GM06990 (cell line): ENCODE data around the gene RPL18A.

Experiments
- DNase-seq: peaks from one replicate; pipeline ENCODE4 v3.0.0-alpha.2; 2011; ENCODE audit not compliant: insufficient read length; ENCODE audit errors: extremely low read depth
- H3K27me3 ChIP-seq: replicated peaks from 2 replicates; pipeline ENCODE4 v1.6.0; 2011; ENCODE audit warnings: low read length; ENCODE audit not compliant: control insufficient read depth, insufficient read depth
- H3K36me3 ChIP-seq: 2 replicates; pipeline ENCODE4 v1.5.1; 2011; ENCODE audit warnings: low read length; ENCODE audit not compliant: control insufficient read depth, insufficient read depth
- H3K4me3 ChIP-seq: replicated peaks from 2 replicates; pipeline ENCODE4 v1.5.1; 2011; ENCODE audit warnings: low read depth, mild to moderate bottlenecking, control low read depth, low read length
- TF ChIP-seq, protein P1 (sequence below): IDR thresholded peaks from 2 replicates; pipeline ENCODE4 v1.5.1; 2011; ENCODE audit warnings: low read length, control low read depth, mild to moderate bottlenecking, inconsistent platforms; ENCODE audit not compliant: insufficient read depth, poor library complexity, severe bottlenecking

RPL18A gene

DNA sequence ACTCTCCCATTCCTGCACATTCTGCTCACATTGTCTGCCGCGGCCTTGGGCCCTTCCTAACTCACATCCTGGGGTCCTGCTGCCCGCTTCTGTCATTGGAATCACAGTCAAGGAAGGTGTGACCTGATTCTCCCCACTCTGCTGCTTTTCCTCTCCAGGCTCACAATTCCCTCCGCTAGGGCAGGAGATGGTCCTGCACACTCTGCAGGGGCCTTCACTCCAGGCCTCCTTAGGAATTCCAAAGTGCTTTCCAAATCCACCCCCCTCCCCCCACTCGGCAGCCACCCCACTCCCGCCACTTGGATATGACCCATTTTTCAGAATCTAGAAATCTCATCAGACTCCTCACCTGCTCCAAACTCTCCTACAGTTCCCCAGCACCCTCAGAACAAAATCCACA is 9.0 kb downstream of the RPL18A start:
- no peak for DNase-seq
- TF ChIP-seq, protein P1, sequence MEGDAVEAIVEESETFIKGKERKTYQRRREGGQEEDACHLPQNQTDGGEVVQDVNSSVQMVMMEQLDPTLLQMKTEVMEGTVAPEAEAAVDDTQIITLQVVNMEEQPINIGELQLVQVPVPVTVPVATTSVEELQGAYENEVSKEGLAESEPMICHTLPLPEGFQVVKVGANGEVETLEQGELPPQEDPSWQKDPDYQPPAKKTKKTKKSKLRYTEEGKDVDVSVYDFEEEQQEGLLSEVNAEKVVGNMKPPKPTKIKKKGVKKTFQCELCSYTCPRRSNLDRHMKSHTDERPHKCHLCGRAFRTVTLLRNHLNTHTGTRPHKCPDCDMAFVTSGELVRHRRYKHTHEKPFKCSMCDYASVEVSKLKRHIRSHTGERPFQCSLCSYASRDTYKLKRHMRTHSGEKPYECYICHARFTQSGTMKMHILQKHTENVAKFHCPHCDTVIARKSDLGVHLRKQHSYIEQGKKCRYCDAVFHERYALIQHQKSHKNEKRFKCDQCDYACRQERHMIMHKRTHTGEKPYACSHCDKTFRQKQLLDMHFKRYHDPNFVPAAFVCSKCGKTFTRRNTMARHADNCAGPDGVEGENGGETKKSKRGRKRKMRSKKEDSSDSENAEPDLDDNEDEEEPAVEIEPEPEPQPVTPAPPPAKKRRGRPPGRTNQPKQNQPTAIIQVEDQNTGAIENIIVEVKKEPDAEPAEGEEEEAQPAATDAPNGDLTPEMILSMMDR: no peak
- Histone ChIP-seq H3K36me3 (peaks cover 8% of the 10 kb centered on the region), H3K4me3 (no peak overlapping the region), H3K27me3 (no peaks in the 10 kb centered on the region; the same call in 1 of the 2 replicates)

DNA sequence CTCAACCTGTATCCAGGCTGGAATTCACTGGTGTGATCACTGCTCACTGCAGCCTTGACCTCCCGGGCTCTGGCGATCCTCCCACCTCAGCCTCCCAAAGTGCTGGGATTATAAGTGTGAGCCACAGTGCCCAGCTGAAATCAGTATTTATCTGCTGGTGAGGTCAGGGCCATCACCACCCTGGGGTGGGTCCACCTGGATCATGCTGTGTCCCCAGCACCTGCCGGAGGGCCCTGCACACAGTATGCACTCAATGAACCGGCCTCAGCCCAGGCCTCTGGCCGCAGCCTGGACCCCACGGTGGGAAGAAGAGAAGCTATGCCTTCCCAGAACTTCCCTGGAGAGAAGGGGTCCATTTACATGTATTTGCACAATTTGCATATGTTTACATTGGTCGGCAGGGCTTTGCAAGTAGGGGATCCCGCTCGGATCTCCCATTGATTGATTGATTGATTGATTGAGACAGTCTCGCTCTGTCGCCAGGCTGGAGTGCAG is 9.5 kb downstream of the RPL18A start:
- H3K27me3 ChIP-seq: no peaks in the 10 kb centered on the region; the same call in 1 of the 2 replicates
- no peak for DNase-seq
- TF ChIP-seq, protein P1: no peak
- H3K36me3 ChIP-seq: peaks cover 3% of the 10 kb centered on the region
- no peak overlapping the region for H3K4me3 ChIP-seq

DNA sequence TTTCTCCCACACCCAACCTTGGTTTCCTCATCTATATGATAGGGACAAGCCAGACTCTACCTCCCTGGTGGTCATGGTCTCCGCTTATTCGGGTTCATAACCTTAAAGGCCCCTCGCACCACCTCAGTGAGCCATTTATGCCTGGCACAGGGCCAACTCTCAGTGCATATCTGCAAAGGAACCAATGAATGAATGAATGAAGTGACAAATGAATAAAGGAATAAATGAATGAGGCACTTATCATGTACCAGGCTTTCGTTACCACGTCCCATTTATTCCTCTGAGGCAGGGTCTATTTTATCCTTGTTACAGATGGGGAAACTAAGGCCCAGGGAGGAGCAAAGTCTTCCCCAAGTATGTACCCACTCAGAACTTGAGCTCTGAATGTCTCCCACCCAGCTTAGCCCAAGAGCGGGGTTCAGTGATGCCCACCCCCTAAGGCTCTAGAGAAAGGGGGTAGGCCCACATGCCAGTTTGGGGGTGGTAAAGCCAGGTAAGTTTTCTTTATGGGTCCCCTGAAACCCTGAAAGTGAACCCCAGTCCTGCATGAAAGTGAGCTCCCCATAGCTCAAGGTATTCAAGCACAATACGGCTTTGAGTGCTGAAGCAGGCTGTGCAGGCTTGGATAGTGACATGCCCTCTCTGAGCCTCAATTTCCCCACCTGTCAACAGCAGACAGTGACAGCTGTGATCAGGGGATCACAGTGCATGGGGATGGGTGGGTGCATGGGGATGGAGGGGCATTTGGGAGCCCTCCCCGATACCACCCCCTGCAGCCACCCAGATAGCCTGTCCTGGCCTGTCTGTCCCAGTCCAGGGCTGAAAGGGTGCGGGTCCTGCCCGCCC is 11.5 kb downstream of the RPL18A start:
- no peak for DNase-seq
- Histone ChIP-seq H3K27me3 (no peaks in the 10 kb centered on the region; the same call in 1 of the 2 replicates), H3K4me3 (no peak overlapping the region), H3K36me3 (no peaks in the 10 kb centered on the region)
- TF ChIP-seq, protein P1: no peak

DNA sequence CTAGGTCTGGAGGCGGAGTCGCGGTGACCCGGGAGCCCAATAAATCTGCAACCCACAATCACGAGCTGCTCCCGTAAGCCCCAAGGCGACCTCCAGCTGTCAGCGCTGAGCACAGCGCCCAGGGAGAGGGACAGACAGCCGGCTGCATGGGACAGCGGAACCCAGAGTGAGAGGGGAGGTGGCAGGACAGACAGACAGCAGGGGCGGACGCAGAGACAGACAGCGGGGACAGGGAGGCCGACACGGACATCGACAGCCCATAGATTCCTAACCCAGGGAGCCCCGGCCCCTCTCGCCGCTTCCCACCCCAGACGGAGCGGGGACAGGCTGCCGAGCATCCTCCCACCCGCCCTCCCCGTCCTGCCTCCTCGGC is 12.2 kb downstream of the RPL18A start, which contains the start of gene SLC5A5:
SLC5A5 (plus strand) TSS at position 68 of the 373 bp plus-strand sequence. CDS start 375 bp downstream, outside the sequence.
- no peaks in the 10 kb centered on the region; the same call in 1 of the 2 replicates for H3K27me3 ChIP-seq
- DNase-seq: no peak
- TF ChIP-seq, protein P1: no peak
- no peak within 1 kb of the TSS for H3K4me3 ChIP-seq
- H3K36me3 ChIP-seq: no peaks in the 10 kb centered on the region

DNA sequence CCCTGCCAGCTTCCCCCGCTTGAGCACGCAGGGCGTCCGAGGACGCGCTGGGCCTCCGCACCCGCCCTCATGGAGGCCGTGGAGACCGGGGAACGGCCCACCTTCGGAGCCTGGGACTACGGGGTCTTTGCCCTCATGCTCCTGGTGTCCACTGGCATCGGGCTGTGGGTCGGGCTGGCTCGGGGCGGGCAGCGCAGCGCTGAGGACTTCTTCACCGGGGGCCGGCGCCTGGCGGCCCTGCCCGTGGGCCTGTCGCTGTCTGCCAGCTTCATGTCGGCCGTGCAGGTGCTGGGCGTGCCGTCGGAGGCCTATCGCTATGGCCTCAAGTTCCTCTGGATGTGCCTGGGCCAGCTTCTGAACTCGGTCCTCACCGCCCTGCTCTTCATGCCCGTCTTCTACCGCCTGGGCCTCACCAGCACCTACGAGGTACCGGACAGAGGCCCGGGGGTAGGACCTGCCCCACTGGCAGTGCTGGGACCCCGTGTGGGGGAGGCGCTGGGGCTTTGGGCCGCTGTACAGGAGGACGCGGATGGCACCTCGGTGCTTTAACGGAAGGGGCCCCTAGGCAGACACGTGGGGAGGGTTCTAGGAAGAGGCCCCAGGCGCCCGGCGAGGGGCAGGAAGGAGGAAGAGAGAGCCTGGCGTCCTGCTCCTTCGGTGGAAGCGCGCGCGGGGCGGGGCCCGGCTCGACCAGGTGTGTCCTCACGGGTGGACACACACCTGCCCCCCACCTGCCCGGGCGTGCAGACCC is 12.7 kb downstream of the RPL18A start:
- H3K36me3 ChIP-seq: no peaks in the 10 kb centered on the region
- DNase-seq: no peak
- H3K4me3 ChIP-seq: no peak overlapping the region
- no peaks in the 10 kb centered on the region; the same call in 1 of the 2 replicates for H3K27me3 ChIP-seq
- TF ChIP-seq, protein P1: no peak
